GM12865 (cell line): ENCODE measurements around the gene S100A4.

Source experiments
- DNase-seq: peaks from one replicate; pipeline ENCODE4 v3.0.0; 2010; ENCODE audit warnings: low read depth
- H3K4me3 ChIP-seq: 2 replicates; pipeline ENCODE4 v1.5.1; 2011; ENCODE audit warnings: mild to moderate bottlenecking, low read depth, low read length, control low read depth
- CTCF ChIP-seq: IDR thresholded peaks from 2 replicates; pipeline ENCODE4 v1.5.1; 2011; ENCODE audit warnings: low read length, control low read depth, low read depth, inconsistent platforms; ENCODE audit not compliant: insufficient read depth; ENCODE audit errors: missing control alignments

Gene S100A4

DNA sequence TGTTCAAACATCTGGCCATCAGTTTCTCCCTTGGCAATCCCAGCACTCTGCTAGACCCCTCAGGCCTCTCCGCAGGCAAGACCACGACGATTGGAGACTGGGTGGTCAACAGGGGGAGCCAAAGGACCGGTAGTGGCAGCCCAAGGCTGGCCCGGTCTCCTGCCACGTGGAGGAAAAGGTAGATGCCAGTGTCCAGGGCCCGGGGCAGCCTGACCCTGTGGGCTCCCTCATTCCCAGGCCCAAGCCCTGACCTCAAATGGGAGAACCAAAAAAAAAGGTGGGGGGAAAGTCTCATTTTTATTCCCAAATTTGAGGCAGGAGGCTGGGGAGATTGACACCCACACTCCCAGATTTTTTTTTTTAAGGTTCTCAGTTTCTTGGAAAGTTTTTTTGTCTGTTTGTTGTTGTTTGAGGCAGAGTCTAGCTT is 34.6 kb downstream of the S100A4 start:
- no peak overlapping the region for H3K4me3 ChIP-seq
- DNase-seq: peak; percentile 78
- TF ChIP-seq CTCF: peak; percentile 88

- H3K4me3 ChIP-seq: no peak overlapping the region
- peak; percentile 79 for TF ChIP-seq CTCF
- peak; percentile 59 for DNase-seq
Observed at GRCh38 chr1:153509729-153510354, 35.8 kb downstream of the S100A4 start.

- no peak for TF ChIP-seq CTCF
- H3K4me3 ChIP-seq: no peak overlapping the region
- DNase-seq: no peak
Observed at GRCh38 chr1:153509036-153509435, 36.6 kb downstream of the S100A4 start.

DNA sequence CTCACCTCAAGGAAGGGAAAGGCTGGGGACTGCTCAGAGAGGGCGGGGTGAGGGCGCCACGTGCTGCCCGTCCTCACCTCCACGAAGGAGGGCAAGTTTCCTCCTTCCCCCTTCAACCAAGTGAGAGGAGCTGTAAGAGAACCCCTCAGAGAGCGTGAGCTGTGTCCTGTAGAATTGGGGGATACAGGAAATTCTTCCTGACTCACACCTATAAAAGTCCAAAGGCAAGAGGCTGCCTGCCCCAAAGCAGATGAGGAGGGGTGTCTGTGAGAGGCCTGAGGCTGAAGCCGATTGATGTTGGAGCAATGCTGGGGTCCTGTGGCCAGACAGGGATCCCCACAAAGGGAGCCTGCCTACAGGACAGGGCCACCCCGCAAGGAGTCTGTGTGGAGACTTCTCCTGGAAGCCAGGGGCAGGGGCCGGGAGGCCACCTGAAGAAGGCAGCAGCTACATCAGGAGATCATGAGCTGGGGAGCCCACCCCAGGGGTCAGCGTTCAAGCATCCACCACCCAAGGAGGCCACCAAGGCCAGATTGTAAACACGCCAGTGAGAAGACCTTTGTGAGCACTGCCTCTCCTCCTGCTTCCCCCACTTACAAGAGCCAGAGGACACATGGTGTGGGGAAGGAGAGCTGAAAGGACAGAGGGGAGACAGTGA is 37.6 kb downstream of the S100A4 start:
- no peak overlapping the region for H3K4me3 ChIP-seq
- DNase-seq: no peak
- TF ChIP-seq CTCF: no peak

- no peak for DNase-seq
Observed at GRCh38 chr1:153506831-153507413, 38.7 kb downstream of the S100A4 start.

DNA sequence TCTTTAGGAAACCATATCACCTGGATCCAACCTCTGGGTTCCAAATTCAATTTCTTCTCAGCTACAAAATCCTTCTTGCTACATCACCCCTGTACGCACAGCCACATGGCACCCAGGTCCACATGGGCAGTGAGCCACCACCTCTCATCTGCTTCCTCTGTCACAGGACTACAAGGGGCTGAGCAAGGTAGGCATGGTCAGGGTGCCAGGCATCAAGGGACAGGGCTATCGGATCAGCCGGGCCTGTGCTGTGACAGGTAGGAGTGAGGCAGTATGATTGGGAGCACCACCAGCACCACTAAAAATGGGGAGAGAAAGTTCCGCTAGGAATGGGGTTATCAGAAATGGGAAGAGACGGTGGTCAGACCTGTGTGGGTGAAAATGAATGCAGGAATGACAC is 39.2 kb downstream of the S100A4 start:
- no peak for TF ChIP-seq CTCF
- no peak overlapping the region for H3K4me3 ChIP-seq
- no peak for DNase-seq

More at GRCh38 chr1:153506831-153507413, 38.7 kb downstream of the S100A4 start:
- no peak overlapping the region for H3K4me3 ChIP-seq
- no peak for TF ChIP-seq CTCF
